Activated naive CD8-positive, alpha-beta T cell treated with anti-CD3 and anti-CD28 coated beads, Interleukin-2, amount 50 U/mL, for 24 hours (primary cell): ENCODE measurements around the gene THSD8.

ENCODE experiments used
- ATAC-seq: fragments of 150-1000 bp; cut with Tn5 transposase; one replicate; pipeline ENCODE4 v1.10.0; 2021
- DNase-seq: peaks from one replicate; pipeline ENCODE4 v3.0.0; 2021
- H3K27ac Mint-ChIP-seq: one replicate; pipeline ENCODE4 v1.8.0; 2021; ENCODE audit warnings: mild to moderate bottlenecking, mixed read lengths
- H3K27me3 Mint-ChIP-seq: one replicate; pipeline ENCODE4 v1.8.0; 2021; ENCODE audit warnings: mixed read lengths
- H3K36me3 Mint-ChIP-seq: one replicate; pipeline ENCODE4 v1.8.0; 2021; ENCODE audit warnings: low read depth, mixed read lengths
- H3K4me1 Mint-ChIP-seq: one replicate; pipeline ENCODE4 v1.8.0; 2021; ENCODE audit warnings: mixed read lengths
- H3K4me3 Mint-ChIP-seq: one replicate; pipeline ENCODE4 v1.8.0; 2021; ENCODE audit warnings: mild to moderate bottlenecking, moderate library complexity, mixed read lengths
- H3K9me3 Mint-ChIP-seq: one replicate; pipeline ENCODE4 v1.8.0; 2021; ENCODE audit warnings: mixed read lengths

Gene THSD8

DNA sequence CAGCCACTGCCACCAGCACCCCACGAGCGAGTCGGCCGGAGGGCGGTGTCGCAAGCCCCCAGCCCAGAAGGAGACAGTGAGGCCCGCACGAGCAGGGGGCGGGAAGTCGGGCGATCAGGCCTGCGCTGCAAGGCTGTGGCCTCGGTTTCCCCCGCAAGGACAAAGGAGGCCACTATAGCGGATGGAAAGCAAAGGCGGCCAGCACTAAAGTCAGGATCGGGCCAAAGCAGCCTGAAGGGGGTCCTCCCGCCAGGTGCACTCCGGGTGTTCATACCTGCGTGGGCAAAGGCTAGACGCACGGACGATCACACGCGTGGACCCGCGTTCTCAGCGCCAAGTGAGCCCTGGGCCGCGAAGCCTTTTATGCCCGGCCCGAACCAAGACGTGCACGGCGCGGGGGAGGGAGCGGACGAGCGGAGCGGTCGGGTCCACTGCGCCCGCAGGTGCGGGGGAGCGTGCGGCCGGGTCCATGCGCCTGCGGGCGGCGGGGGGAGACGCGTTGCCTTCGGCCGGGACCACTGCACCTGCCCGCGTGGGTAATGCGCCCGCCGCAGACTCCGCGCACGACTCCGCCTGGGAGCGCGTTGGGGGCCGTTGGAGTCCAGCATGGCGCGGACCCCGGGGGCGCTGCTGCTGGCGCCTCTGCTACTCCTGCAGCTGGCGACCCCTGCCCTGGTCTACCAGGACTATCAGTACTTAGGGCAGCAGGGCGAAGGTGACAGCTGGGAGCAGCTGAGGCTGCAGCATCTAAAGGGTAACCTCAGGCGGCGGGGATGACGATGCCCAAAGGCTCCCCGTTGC, at the start of gene THSD8, which contains the start of gene PRDX2:
THSD8 (plus strand) TSS at position 604 of the 801 bp plus-strand sequence; CDS start at position 607, 3 bp downstream.
PRDX2 (minus strand) TSS at position 335 of the 801 bp plus-strand sequence. CDS start 539 bp downstream, outside the sequence.
- Mint-ChIP-seq H3K4me1 (peaks cover 22% of the 10 kb centered on the region), H3K36me3 (peaks cover 6% of the 10 kb centered on the region), H3K27ac (peak within 1 kb of the TSS; percentile 75), H3K4me3 (peak within 1 kb of the TSS; percentile 85), H3K9me3 (no peaks in the 10 kb centered on the region), H3K27me3 (no peaks in the 10 kb centered on the region)
- DNase-seq (peak; percentile 86), ATAC-seq (peak; percentile 57)

DNA sequence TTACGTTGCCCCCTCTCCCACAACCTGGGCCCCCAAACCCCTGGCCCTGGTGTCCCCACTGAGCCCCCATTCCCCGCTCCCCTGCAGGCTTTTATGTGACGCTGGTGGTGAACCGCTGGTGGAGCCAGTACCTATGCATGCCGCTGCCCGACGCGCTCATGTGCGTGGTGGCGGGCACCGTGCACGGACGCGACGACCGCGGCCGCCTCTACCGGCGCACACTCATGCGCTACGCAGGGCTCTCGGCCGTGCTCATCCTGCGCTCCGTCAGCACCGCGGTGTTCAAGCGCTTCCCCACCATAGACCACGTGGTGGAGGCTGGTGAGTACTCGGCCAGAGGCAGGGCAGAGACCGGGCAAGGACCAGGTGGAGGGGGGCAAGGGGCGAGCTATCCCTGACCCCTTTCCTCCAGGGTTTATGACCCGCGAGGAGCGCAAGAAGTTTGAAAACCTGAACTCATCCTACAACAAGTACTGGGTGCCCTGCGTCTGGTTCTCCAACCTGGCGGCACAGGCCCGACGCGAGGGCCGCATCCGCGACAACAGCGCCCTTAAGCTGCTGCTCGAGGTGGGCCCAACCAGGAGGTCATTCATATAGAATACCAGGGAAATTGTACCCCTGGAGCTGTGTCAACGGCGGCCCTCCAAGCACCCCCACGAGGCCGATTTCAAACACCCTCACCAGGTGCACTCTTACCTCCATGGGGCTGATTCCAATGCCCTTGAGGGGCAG, 47.2 kb upstream of the THSD8 start:
- H3K9me3 Mint-ChIP-seq: no peaks in the 10 kb centered on the region
- no peak overlapping the region for H3K27ac Mint-ChIP-seq
- H3K4me1 Mint-ChIP-seq: peaks cover 7% of the 10 kb centered on the region
- H3K4me3 Mint-ChIP-seq: no peak overlapping the region
- ATAC-seq (no peak), DNase-seq (no peak)
- no peaks in the 10 kb centered on the region for H3K36me3 Mint-ChIP-seq
- H3K27me3 Mint-ChIP-seq: peaks cover 24% of the 10 kb centered on the region

DNA sequence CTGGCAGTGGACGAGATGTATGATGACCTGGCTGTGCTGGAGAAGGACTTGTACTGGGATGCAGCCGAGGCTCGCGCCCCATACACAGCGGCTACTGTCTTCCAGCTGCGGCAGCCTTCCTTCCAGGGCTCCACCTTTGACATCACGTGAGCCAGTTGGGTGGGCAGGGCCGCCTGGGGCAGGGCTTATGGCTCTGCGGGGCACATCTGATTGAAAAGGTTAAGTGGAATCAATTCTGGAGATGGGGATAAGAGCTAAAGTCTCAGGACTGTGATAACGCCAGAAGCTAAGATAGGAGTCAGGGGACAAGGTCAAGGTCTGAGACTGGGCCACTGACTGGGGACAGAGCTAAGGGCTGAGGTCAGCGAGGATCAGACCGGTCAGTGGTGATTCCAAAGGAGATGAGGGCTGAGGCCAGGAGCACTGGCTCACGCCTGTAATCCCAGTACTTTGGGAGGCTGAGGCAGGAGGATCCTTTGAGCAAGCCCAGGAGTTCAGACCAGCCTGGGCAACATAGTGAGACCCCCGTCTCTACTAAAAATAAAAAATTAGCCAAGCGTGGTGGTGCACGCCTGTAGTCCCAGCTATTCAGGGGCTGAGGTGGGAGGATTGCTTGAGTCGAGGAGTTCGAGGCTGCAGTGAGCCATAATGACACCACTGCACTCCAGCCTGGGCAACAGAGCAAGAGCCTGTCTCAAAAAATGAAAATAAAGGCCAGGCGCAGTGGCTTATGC, 45.6 kb upstream of the THSD8 start:
- Mint-ChIP-seq H3K36me3 (no peaks in the 10 kb centered on the region), H3K4me3 (no peak overlapping the region), H3K4me1 (peaks cover 6% of the 10 kb centered on the region), H3K9me3 (no peaks in the 10 kb centered on the region), H3K27me3 (peaks cover 17% of the 10 kb centered on the region), H3K27ac (no peak overlapping the region)
- DNase-seq (no peak), ATAC-seq (no peak)

DNA sequence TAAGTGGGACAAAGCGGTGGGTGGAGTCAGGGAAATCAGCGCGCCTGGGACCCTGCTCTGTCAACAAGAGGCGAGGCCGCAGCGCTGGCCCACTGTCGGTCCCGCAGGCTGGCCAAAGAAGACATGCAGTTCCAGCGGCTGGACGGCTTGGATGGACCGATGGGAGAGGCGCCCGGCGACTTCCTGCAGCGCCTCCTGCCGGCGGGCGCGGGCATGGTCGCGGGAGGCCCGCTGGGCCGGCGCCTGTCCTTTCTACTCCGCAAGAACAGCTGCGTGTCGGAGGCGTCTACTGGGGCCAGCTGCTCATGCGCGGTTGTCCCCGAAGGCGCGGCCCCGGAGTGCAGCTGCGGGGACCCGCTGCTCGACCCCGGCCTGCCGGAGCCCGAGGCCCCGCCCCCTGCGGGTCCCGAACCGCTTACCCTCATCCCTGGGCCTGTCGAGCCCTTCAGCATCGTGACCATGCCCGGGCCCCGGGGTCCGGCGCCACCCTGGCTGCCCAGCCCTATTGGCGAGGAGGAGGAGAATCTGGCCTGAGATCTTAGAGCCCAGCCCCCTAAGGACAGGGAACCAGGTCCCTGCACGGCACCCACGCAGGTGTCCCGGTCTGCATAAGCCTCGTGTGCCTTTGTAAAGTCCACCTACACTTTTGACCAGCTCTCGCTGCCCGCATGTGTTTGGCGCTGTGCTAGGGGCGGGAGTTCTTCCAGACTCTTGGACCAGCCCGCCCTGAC, 44.2 kb upstream of the THSD8 start:
- H3K4me3 Mint-ChIP-seq: peak overlapping the region; percentile 26
- no peaks in the 10 kb centered on the region for H3K9me3 Mint-ChIP-seq
- H3K4me1 Mint-ChIP-seq: peaks cover 6% of the 10 kb centered on the region
- ATAC-seq (peak; percentile 89), DNase-seq (peak; percentile 76)
- no peak overlapping the region for H3K27ac Mint-ChIP-seq
- H3K36me3 Mint-ChIP-seq: no peaks in the 10 kb centered on the region
- H3K27me3 Mint-ChIP-seq: peaks cover 12% of the 10 kb centered on the region

DNA sequence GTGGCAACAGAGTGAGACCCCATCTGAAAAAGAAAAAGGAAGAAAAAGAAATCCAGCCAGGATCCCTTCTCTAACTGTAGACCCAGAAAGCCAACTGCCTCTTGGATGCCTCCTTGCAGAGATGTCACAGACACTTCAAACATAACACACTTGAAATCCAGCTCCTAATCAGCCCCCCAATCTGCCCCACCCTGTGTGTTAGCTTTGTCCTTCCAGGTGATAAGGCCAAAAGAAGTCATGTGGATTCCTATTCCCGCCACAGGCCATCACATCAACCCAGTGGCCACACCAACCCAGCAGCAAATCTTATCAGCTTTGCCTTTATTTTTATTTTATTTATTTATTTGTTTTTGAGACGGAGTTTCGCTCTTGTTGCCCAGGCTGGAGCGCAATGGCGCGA, 42.2 kb upstream of the THSD8 start:
- H3K36me3 Mint-ChIP-seq: no peaks in the 10 kb centered on the region
- ATAC-seq: no peak
- DNase-seq: no peak
- no peaks in the 10 kb centered on the region for H3K9me3 Mint-ChIP-seq
- peaks cover 6% of the 10 kb centered on the region for H3K4me1 Mint-ChIP-seq
- H3K27me3 Mint-ChIP-seq: peaks cover 8% of the 10 kb centered on the region
- H3K4me3 Mint-ChIP-seq: no peak overlapping the region
- no peak overlapping the region for H3K27ac Mint-ChIP-seq

DNA sequence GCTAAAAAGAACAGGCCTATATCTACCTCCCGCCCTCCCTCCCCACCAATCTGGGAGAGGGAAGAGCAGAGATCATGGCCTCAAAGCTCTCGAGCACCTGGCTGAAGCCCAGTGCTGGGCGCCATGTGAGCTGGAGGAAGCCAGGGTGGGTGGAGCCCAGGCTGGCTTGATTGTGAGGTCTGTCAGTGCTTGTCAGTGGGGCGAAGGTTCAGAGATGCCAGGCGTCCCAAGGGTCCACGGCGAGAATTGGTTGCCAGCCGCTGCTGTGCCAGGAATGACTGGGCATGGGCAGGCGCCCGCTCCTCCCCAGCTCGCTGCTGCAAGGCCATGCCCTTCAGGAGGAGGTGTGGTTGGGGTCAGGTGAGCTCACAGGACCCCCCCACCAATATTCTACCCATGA, 38.8 kb upstream of the THSD8 start:
- no peaks in the 10 kb centered on the region for H3K36me3 Mint-ChIP-seq
- peaks cover 1% of the 10 kb centered on the region for H3K27me3 Mint-ChIP-seq
- DNase-seq: no peak

DNA sequence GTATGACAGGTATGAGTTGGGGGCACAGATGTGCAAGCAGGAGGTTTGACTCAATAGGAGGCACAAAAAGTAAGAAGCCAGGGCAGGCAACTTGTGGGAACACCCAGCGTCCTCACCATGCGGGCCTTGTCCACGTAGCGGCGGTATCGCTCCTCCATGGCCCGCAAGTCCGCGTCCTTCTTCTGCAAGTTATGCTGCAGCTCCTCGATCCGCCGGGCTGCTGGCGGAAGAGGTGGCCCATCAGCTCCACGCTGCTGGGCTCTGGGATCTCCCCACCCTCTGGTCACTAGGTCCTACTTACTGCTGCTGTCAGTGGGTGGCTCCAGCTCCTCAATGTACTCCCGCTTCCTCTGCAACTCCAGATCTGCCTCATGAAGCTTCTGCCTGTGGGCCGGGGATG, 37.2 kb upstream of the THSD8 start:
- H3K27ac Mint-ChIP-seq: no peak overlapping the region
- no peaks in the 10 kb centered on the region for H3K9me3 Mint-ChIP-seq
- no peak for DNase-seq
- H3K27me3 Mint-ChIP-seq: peaks cover 1% of the 10 kb centered on the region
- ATAC-seq: no peak
- H3K4me1 Mint-ChIP-seq: peaks cover 2% of the 10 kb centered on the region
- no peaks in the 10 kb centered on the region for H3K36me3 Mint-ChIP-seq
- H3K4me3 Mint-ChIP-seq: no peak overlapping the region

More for the DNA sequence above, 38.8 kb upstream of the THSD8 start:
- no peak overlapping the region for H3K27ac Mint-ChIP-seq
- H3K4me1 Mint-ChIP-seq: peaks cover 4% of the 10 kb centered on the region
- H3K9me3 Mint-ChIP-seq: no peaks in the 10 kb centered on the region
- no peak overlapping the region for H3K4me3 Mint-ChIP-seq
- no peak for ATAC-seq

DNA sequence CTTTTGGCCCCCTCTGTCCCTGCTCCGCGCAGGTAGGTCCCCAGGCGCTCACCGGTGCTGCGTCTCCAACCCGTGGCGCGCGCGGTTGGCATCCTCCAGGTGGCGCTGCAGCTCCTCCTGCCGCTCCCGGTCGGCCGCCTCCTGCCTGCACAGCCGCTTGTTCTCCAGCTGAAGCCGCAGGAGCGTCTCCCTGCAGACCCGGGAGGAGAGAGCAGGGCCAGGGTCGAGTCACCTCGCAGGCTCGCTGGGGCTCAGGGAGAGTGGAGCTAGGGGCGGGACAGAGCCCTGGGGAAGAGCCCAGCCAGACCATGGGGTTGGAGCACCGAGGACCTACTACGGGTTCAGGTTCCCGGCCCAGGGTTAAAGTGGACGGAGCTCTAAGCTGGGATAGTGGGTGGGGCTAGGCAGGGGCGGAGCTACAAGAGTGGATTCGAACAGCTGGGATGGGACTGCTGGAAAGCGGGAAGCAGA, 35.8 kb upstream of the THSD8 start:
- H3K27ac Mint-ChIP-seq: no peak overlapping the region
- H3K27me3 Mint-ChIP-seq: no peaks in the 10 kb centered on the region

DNA sequence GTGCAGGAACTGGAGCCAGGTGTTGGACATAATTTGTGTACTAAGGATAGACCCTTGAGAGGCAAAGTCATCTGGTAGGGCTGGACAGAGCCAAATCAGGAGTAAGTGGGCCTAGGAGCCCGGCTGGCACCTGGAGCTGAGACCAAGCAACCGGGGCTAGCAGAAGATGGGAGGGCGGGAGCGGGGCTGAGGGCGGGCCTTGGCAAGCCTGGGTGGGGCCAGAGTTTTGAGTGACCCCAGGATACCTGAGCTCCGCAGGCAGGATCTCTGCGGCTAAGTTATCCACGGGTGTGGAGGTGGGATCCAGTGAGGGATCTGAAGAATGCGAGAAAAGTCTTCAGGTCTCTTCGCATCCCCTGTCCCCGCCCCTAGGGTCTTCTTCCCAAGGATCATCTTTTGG, 34.7 kb upstream of the THSD8 start:
- H3K4me3 Mint-ChIP-seq: no peak overlapping the region
- ATAC-seq: no peak

More for the DNA sequence above, 35.8 kb upstream of the THSD8 start:
- ATAC-seq (no peak), DNase-seq (no peak)
- H3K4me3 Mint-ChIP-seq: no peak overlapping the region
- no peaks in the 10 kb centered on the region for H3K36me3 Mint-ChIP-seq
- H3K4me1 Mint-ChIP-seq: no peaks in the 10 kb centered on the region
- H3K9me3 Mint-ChIP-seq: no peaks in the 10 kb centered on the region

DNA sequence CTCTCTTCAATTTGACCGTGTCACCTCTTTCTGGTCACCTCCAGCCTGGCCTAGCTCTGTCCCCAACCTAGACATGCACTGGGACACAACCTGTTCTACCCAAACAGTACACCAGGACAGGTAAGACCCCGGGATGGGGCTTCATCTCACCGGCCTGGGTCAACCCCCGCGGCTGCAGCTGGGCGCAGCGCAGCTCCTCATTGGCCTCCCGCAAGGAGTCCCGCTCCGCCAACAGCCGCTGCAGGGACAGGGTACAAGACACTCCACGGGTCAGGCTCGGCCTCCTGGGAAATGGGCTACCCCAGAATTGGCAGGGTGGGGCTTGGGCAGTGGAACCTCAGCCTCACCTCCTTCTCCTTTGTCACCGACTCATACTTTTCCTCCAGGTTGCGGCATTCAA, 34.2 kb upstream of the THSD8 start:
- H3K36me3 Mint-ChIP-seq: no peaks in the 10 kb centered on the region
- no peaks in the 10 kb centered on the region for H3K27me3 Mint-ChIP-seq
- no peaks in the 10 kb centered on the region for H3K9me3 Mint-ChIP-seq
- DNase-seq (no peak), ATAC-seq (no peak)
- no peak overlapping the region for H3K4me3 Mint-ChIP-seq
- no peaks in the 10 kb centered on the region for H3K4me1 Mint-ChIP-seq
- no peak overlapping the region for H3K27ac Mint-ChIP-seq

More for the DNA sequence above, 34.7 kb upstream of the THSD8 start:
- no peak for DNase-seq
- no peaks in the 10 kb centered on the region for H3K4me1 Mint-ChIP-seq
- H3K9me3 Mint-ChIP-seq: no peaks in the 10 kb centered on the region
- no peaks in the 10 kb centered on the region for H3K27me3 Mint-ChIP-seq
- no peaks in the 10 kb centered on the region for H3K36me3 Mint-ChIP-seq
- no peak overlapping the region for H3K27ac Mint-ChIP-seq

DNA sequence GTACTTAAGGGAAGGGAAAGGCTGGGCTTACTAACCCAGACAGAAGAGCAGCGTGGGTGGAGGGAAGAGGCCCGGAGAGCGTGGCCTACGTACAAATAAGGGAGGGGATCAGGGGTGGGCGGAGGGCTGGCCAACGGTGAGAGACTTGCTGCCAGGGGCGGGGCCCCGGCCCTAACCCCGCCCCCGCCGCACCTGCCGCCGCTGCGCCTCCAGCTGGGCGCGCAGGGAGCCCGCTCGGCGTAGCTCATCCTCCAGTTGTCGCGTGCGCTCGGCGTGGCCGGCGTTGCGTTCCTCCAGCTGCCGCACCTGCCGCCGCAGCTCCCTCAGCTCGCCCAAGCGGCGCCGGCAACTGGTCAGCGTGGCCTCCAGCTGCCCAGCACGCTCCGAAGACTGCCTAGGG, 32.2 kb upstream of the THSD8 start:
- peak; percentile 38 for DNase-seq
- Mint-ChIP-seq H3K27ac (no peak overlapping the region), H3K4me3 (peak overlapping the region; percentile 21)

DNA sequence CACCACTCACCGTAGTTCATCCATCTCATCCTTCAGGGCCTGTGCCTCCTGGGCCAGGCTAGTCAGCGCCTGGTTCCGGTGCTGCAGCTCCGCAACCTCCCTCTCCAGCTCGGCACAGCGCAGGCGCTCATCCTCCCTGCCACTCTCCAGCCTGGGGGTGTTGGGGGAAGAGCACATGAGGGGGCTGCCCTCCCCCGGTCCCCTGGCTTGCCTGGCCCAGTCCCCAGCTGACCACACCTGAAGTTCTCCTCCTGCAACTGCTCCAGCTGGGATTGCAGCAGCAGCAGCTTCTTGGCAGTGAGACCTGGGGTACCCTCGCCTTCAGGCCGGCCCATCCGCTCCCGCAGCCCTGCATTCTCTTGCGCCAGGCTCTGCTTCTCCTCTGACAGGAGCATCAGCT, 30.9 kb upstream of the THSD8 start:
- no peaks in the 10 kb centered on the region for H3K9me3 Mint-ChIP-seq
- H3K4me1 Mint-ChIP-seq: peaks cover 11% of the 10 kb centered on the region
- DNase-seq: no peak
- no peak overlapping the region for H3K4me3 Mint-ChIP-seq
- no peak for ATAC-seq
- no peaks in the 10 kb centered on the region for H3K27me3 Mint-ChIP-seq
- H3K27ac Mint-ChIP-seq: no peak overlapping the region
- H3K36me3 Mint-ChIP-seq: no peaks in the 10 kb centered on the region

More for the DNA sequence above, 32.2 kb upstream of the THSD8 start:
- Mint-ChIP-seq H3K4me1 (peaks cover 11% of the 10 kb centered on the region), H3K9me3 (no peaks in the 10 kb centered on the region), H3K27me3 (no peaks in the 10 kb centered on the region), H3K36me3 (no peaks in the 10 kb centered on the region)
- ATAC-seq: peak; percentile 75

DNA sequence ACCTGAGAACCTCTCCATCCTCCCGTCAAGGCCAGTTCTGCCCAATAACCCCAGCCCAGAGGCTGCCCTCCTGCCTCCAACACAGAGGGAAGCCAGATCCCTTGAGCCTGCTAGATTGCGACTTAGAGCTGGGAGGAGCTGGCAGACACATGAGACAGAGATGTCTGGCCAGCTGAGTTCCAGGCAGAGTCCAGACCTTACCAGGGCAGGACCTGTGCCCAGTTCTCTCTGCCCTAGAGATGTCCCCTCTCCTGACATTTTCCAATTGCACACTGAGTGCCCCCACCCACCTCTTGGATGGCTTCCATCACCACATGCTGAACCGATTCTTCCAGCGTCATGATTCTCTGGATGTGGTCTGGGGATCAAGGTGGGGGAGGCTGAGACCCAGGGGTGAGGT, 29.5 kb upstream of the THSD8 start:
- H3K27ac Mint-ChIP-seq: no peak overlapping the region
- H3K4me3 Mint-ChIP-seq: no peak overlapping the region
- no peaks in the 10 kb centered on the region for H3K36me3 Mint-ChIP-seq
- no peak for DNase-seq
- no peaks in the 10 kb centered on the region for H3K9me3 Mint-ChIP-seq
- ATAC-seq: no peak
- peaks cover 15% of the 10 kb centered on the region for H3K4me1 Mint-ChIP-seq
- no peaks in the 10 kb centered on the region for H3K27me3 Mint-ChIP-seq

DNA sequence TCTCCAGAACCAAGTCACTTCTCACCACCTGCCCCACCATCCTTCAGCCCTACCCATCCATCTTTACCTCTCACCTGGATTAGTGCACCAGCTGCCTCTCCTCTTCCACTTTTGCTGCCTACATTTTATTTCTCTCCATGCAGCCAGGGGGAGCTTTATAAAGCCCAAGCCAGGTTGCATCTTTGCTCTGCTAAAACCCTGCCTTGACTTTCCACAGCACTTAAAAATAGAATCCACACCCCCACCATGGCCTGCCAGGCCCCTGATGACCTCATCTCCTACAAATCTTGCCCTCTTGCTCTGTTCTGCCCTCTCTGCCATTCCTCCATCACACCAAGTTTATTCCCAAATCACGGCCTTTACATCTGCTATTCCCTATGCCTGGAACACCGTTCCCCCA, 28.3 kb upstream of the THSD8 start:
- Mint-ChIP-seq H3K4me1 (peaks cover 25% of the 10 kb centered on the region), H3K27ac (no peak overlapping the region), H3K27me3 (no peaks in the 10 kb centered on the region), H3K36me3 (no peaks in the 10 kb centered on the region), H3K4me3 (no peak overlapping the region), H3K9me3 (no peaks in the 10 kb centered on the region)
- ATAC-seq (no peak), DNase-seq (no peak)
